Hepatocyte (in vitro differentiated cells): Measurements from ENCODE around the gene FNIP2. TPM values are rescaled to one million over a fixed set of nuclear protein-coding genes. Genes with fewer than 3 reads are reported as not detected.
A peak's percentile ranks its signal among the peaks of the same experiment; 100 is the strongest.

Experiments used
- DNase-seq: peaks from one replicate; pipeline ENCODE4 v3.0.0-alpha.2; 2016; ENCODE audit warnings: low spot score
- H2AFZ ChIP-seq: fragments of 200-600 bp; sonication (generic); 2 replicates; pipeline ENCODE4 v1.6.0; 2016; ENCODE audit warnings: antibody characterized with exemption, mild to moderate bottlenecking
- H3K27ac ChIP-seq: fragments of 200-600 bp; sonication (generic); 2 replicates; pipeline ENCODE4 v1.5.1; 2016; ENCODE audit warnings: mild to moderate bottlenecking
- H3K27me3 ChIP-seq: fragments of 200-600 bp; sonication (generic); 2 replicates; pipeline ENCODE4 v1.6.1; 2016
- H3K36me3 ChIP-seq: fragments of 200-600 bp; sonication (generic); replicated peaks from 2 replicates; pipeline ENCODE4 v1.5.1; 2016; ENCODE audit warnings: low read depth; ENCODE audit not compliant: insufficient read depth
- H3K4me1 ChIP-seq: fragments of 200-600 bp; sonication (generic); 2 replicates; pipeline ENCODE4 v1.5.1; 2016; ENCODE audit warnings: mild to moderate bottlenecking, moderate library complexity; ENCODE audit not compliant: insufficient read depth
- H3K4me2 ChIP-seq: fragments of 200-600 bp; sonication (generic); 2 replicates; pipeline ENCODE4 v1.6.0; 2016
- H3K4me3 ChIP-seq: fragments of 200-600 bp; sonication (generic); 2 replicates; pipeline ENCODE4 v1.5.1; 2016; ENCODE audit warnings: mild to moderate bottlenecking
- H3K79me2 ChIP-seq: fragments of 200-600 bp; sonication (generic); 2 replicates; pipeline ENCODE4 v1.6.0; 2017; ENCODE audit warnings: mild to moderate bottlenecking
- H3K9me2 ChIP-seq: fragments of 200-600 bp; sonication (generic); replicated peaks from 2 replicates; pipeline ENCODE4 v1.6.0; 2017; ENCODE audit warnings: mild to moderate bottlenecking; ENCODE audit not compliant: insufficient read depth
- H3K9me3 ChIP-seq: fragments of 200-600 bp; sonication (generic); 2 replicates; pipeline ENCODE4 v1.5.1; 2016; ENCODE audit warnings: low read depth, mild to moderate bottlenecking
- H4K20me1 ChIP-seq: fragments of 200-600 bp; sonication (generic); 2 replicates; pipeline ENCODE4 v1.6.0; 2016; ENCODE audit warnings: mild to moderate bottlenecking; ENCODE audit not compliant: insufficient read depth, poor library complexity, severe bottlenecking
- EZH2 ChIP-seq: fragments of 200-600 bp; sonication (generic); IDR thresholded peaks from 2 replicates; pipeline ENCODE4 v1.6.1; 2016; ENCODE audit warnings: antibody characterized with exemption, mild to moderate bottlenecking, borderline replicate concordance
- EZH2phosphoT487 ChIP-seq: fragments of 200-600 bp; sonication (generic); IDR thresholded peaks from one replicate; pipeline ENCODE4 v1.6.1; 2018; ENCODE audit warnings: antibody characterized with exemption, mild to moderate bottlenecking, low read depth, moderate library complexity; ENCODE audit not compliant: unreplicated experiment, severe bottlenecking
- WGBS: methylation state at CpG from one replicate; pipeline ENCODE4 v1.1.6; 2016; ENCODE audit warnings: low lambda C conversion rate; ENCODE audit errors: missing lambda C conversion rate; 5-methylcytosine and 5-hydroxymethylcytosine counted together
- polyA plus RNA-seq: library from polyadenylated mRNA; unstranded; fragments of >200 nt; fragmentation: Nextera tagmentation; extraction: Ambion mirVana; gene quantifications from 2 replicates; pipeline ENCODE4 v1.2.1, GENCODE V29; 2016
- total RNA-seq: library from RNA; depleted of rRNA; stranded (reverse); fragments of >200 nt; gene quantifications from 2 replicates; pipeline ENCODE4 v1.2.3, GENCODE V29; 2014
- TF ChIP-seq, protein P1 (sequence below): fragments of 200-600 bp; sonication (generic); IDR thresholded peaks from 2 replicates; pipeline ENCODE4 v1.5.1; 2016; ENCODE audit warnings: antibody characterized with exemption, mild to moderate bottlenecking; ENCODE audit not compliant: poor library complexity

FNIP2 gene
- total and polyA plus RNA-seq, 2 experiments from 2014 or later = 20.8 to 61.0 TPM

DNA sequence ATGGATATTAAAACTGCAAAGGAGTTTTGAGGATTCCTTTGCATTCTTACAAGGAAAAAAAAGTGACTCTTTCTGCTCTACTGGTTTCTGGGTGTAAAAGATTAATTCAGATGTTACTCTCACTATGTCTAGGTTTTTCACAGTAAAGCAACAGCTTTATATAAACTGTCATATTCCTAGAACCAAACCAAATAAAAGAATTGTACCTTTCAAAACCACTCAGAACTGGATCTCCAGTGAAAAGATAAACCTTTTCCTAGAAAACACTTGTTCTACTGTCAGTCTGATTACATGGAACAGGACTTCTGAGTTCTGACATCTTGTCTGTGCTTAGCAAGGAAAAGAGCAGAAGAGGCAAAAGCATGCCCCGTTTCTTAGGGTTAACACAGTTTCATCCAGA, 40.6 kb upstream of the FNIP2 start:
- no peaks in the 10 kb centered on the region for H3K36me3 ChIP-seq
- H3K4me3 ChIP-seq = no peak overlapping the region
- no peaks in the 10 kb centered on the region for H3K9me3 ChIP-seq
- no peaks in the 10 kb centered on the region for H3K79me2 ChIP-seq
- H4K20me1 ChIP-seq = no peaks in the 10 kb centered on the region
- H3K27me3 ChIP-seq = peaks cover 4% of the 10 kb centered on the region
- no peaks in the 10 kb centered on the region for H3K4me1 ChIP-seq
- TF ChIP-seq EZH2 (no peak), EZH2phosphoT487 (no peak)
- TF ChIP-seq, protein P1, sequence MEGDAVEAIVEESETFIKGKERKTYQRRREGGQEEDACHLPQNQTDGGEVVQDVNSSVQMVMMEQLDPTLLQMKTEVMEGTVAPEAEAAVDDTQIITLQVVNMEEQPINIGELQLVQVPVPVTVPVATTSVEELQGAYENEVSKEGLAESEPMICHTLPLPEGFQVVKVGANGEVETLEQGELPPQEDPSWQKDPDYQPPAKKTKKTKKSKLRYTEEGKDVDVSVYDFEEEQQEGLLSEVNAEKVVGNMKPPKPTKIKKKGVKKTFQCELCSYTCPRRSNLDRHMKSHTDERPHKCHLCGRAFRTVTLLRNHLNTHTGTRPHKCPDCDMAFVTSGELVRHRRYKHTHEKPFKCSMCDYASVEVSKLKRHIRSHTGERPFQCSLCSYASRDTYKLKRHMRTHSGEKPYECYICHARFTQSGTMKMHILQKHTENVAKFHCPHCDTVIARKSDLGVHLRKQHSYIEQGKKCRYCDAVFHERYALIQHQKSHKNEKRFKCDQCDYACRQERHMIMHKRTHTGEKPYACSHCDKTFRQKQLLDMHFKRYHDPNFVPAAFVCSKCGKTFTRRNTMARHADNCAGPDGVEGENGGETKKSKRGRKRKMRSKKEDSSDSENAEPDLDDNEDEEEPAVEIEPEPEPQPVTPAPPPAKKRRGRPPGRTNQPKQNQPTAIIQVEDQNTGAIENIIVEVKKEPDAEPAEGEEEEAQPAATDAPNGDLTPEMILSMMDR = no peak
- no peak overlapping the region for H2AFZ ChIP-seq
- no peak overlapping the region for H3K27ac ChIP-seq
- no peak overlapping the region for H3K4me2 ChIP-seq
- 73% methylated on average over 1 of the region's 1 CpG for WGBS
- DNase-seq = no peak
- H3K9me2 ChIP-seq = no peaks in the 10 kb centered on the region

DNA sequence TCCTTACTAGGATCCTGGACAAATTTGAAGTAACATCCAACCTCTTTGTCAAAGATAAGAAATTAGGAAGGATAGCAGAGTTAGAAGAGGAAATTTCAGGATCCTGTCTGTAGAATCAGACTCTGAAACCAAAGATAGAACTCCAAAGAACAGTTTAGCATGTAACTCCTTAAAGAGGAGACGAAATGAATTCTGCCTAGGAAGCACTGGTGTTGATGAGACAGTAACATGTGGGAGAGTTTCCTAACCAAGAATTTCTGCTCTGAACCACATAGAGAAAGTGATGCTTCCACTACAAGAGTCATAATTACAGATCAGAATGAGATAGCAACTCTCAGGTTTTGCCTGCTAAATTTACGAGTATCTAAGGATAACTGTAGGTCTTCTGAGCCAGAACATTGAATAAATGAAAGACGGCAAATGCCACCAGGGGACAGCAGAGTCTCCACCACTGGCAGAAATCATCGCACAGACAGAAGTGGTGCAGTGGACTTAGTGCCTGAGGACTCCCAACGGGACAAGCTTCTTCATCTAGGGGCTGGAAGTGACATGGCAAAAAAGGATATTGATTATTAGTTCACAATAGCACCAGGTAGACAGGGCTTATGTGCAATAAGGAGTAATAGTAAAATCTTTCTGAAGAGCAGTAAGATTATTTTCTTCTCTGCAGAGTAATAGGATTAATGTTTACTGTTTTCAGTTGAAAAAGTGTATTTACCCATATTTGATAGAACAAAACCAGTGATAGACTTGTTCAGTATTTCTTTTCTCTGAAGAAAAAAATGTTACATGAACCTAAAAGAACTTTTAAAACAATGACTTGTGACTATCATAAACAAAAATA, 38.9 kb upstream of the FNIP2 start:
- Histone ChIP-seq H3K4me2 (no peak overlapping the region), H3K4me1 (no peaks in the 10 kb centered on the region), H4K20me1 (no peaks in the 10 kb centered on the region), H3K27me3 (peaks cover 4% of the 10 kb centered on the region), H3K4me3 (no peak overlapping the region), H3K27ac (no peak overlapping the region), H2AFZ (no peak overlapping the region), H3K79me2 (no peaks in the 10 kb centered on the region), H3K9me3 (no peaks in the 10 kb centered on the region), H3K9me2 (no peaks in the 10 kb centered on the region), H3K36me3 (no peaks in the 10 kb centered on the region)
- DNase-seq = peak; percentile 77
- 30% methylated on average over 5 of the region's 5 CpGs for WGBS
- TF ChIP-seq, protein P1 = peak; percentile 77
- TF ChIP-seq EZH2phosphoT487 = no peak
- no peak for TF ChIP-seq EZH2

GRCh38 chr4:158738866-158739265, 30.0 kb upstream of the FNIP2 start:
- no peaks in the 10 kb centered on the region for H3K79me2 ChIP-seq
- no peak overlapping the region for H3K27ac ChIP-seq
- no peaks in the 10 kb centered on the region for H3K9me3 ChIP-seq
- no peak for DNase-seq
- TF ChIP-seq EZH2phosphoT487 (no peak), EZH2 (no peak)
- TF ChIP-seq, protein P1 = no peak
- WGBS = 98% methylated on average over 2 of the region's 2 CpGs
- no peaks in the 10 kb centered on the region for H3K36me3 ChIP-seq
- H3K27me3 ChIP-seq = no peaks in the 10 kb centered on the region
- no peaks in the 10 kb centered on the region for H4K20me1 ChIP-seq
- no peak overlapping the region for H3K4me3 ChIP-seq
- H3K9me2 ChIP-seq = no peaks in the 10 kb centered on the region
- no peak overlapping the region for H3K4me2 ChIP-seq
- H2AFZ ChIP-seq = no peak overlapping the region
- no peaks in the 10 kb centered on the region for H3K4me1 ChIP-seq
